Measurements from ENCODE around the gene RNF13.

RNF13 gene

GRCh38 chr3:149909923-149910322 is 96.9 kb downstream of the RNF13 start:
- TF ChIP-seq CTCF (IDR thresholded peaks at IDR 0.05; ENCODE audit: low read depth, low read length), result no peak
- no peak overlapping the region for H3K4me3 ChIP-seq (ENCODE audit: low read depth, low read length)

DNA sequence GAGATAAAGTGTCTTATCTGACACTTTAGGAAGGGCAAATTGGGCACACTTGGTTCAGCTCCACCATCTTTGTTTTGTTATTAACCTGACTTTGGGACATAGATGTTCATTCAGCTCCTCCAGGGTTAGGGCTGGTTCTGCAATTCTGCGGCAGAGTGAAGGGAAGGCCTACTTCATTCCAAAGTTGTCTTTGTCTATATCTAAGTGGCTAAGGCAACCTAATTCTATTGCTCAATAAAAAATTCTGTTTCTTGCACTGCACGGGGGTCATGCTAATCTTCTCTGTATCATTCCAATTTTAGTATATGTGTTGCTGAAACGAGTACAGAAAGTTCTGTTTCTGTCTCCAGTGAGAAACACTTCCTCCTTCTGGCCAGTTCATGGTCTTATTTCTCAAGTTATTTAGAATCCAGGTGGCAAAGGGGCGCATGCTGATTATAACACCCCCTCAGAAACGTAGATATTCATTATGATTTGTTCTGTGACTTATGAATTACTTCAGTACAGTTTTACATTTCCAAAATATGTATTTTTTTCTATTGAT is 104.2 kb downstream of the RNF13 start:
- no peak for TF ChIP-seq CTCF (IDR thresholded peaks at IDR 0.05; ENCODE audit: low read depth, low read length)

DNA sequence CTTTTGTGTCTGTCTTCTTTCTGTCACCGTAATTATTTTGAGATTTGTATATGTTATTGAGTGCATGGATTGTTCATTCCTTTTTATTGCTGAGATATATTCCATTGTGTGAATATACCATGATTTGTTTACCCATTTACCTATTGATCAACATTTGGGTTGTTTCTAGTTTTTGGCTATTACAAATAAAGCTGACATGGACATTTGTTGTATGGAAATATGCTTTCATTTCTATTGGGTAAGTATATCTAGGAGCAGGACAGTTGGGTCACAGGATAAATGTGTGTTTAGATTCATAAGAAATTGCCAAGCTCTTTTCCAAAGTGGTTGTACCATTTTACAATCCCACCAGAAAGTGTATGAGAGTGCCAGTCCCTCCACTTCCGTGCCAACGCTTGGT is 106.5 kb downstream of the RNF13 start:
- no peak for TF ChIP-seq CTCF (IDR thresholded peaks at IDR 0.05; ENCODE audit: low read depth, low read length)
- H3K4me3 ChIP-seq (ENCODE audit: low read depth, low read length), result no peak overlapping the region

More for the DNA sequence above, 104.2 kb downstream of the RNF13 start:
- H3K4me3 ChIP-seq (ENCODE audit: low read depth, low read length), result no peak overlapping the region

DNA sequence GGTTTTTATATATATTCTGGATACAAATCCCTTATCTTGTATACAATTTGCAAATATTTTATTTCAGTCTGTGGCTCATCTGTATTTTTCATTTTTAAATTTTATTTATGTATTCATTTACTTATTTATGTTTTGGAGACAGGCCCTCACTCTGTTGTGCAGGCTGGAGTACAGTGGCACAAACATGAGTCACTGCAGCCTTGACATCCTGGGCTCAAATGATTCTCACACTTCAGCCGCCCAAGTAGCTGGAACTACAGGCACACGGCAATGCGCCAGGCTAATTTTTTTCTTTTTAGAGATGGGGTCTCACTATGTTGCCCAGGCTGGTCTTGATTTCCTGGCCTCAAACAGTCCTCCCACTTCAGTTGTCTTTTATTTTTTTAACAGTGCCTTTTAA is 107.1 kb downstream of the RNF13 start:
- H3K4me3 ChIP-seq (ENCODE audit: low read depth, low read length), result no peak overlapping the region
- TF ChIP-seq CTCF (IDR thresholded peaks at IDR 0.05; ENCODE audit: low read depth, low read length), result no peak

DNA sequence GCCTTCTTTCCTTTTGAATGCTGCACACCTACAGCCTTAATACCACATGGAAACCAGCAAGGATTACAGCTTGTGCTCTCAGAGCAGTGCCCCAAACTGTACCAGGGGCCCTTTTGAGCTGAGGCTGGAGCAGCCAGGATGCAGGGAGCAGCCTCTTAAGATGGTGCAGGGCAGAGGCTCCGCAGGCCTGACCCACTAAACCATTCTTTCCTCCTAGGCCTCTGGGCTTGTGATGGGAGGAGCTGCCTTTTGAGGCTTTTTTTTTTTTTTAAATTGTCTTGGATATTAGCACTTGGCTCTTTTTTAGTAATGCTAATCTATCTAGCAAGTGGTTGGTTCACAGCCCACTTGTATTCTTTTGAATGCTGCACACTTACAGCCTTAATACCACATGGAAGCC is 120.0 kb downstream of the RNF13 start:
- TF ChIP-seq CTCF (IDR thresholded peaks at IDR 0.05; ENCODE audit: low read depth, low read length), result no peak
- no peak overlapping the region for H3K4me3 ChIP-seq (ENCODE audit: low read depth, low read length)

- no peak for TF ChIP-seq CTCF (IDR thresholded peaks at IDR 0.05; ENCODE audit: low read depth, low read length)
- H3K4me3 ChIP-seq (ENCODE audit: low read depth, low read length), result no peak overlapping the region
These were observed 120.8 kb downstream of the RNF13 start for GRCh38 chr3:149933858-149934257.

GRCh38 chr3:149934524-149934923 is 121.5 kb downstream of the RNF13 start:
- no peak for TF ChIP-seq CTCF (IDR thresholded peaks at IDR 0.05; ENCODE audit: low read depth, low read length)
- H3K4me3 ChIP-seq (ENCODE audit: low read depth, low read length), result no peak overlapping the region
